Neural progenitor cell (in vitro differentiated cells): Measurements from ENCODE around the gene TRPC4AP. TPM values are rescaled to one million over a fixed set of nuclear protein-coding genes. Genes with fewer than 3 reads are reported as not detected.

Source experiments
- DNase-seq: peaks from one replicate; pipeline ENCODE4 v3.0.0-alpha.2; 2016; ENCODE audit warnings: low spot score
- H2AFZ ChIP-seq: fragments of 200-600 bp; sonication (generic); replicated peaks from 2 replicates; pipeline ENCODE4 v1.6.1; 2016; ENCODE audit warnings: antibody characterized with exemption
- H3F3A ChIP-seq: fragments of 200-600 bp; sonication (generic); 2 replicates; pipeline ENCODE4 v1.6.1; 2016; ENCODE audit warnings: antibody characterized with exemption, low read depth
- H3K27ac ChIP-seq: fragments of 200-600 bp; sonication (generic); 2 replicates; pipeline ENCODE4 v1.5.1; 2016; ENCODE audit warnings: mild to moderate bottlenecking
- H3K27me3 ChIP-seq: fragments of 200-600 bp; sonication (generic); 2 replicates; pipeline ENCODE4 v1.6.1; 2016; ENCODE audit warnings: mild to moderate bottlenecking, moderate library complexity
- H3K36me3 ChIP-seq: fragments of 200-600 bp; sonication (generic); 2 replicates; pipeline ENCODE4 v1.5.1; 2016
- H3K4me1 ChIP-seq: fragments of 200-600 bp; sonication (generic); 2 replicates; pipeline ENCODE4 v1.6.1; 2016; ENCODE audit warnings: mixed run types
- H3K4me2 ChIP-seq: fragments of 200-600 bp; sonication (generic); 2 replicates; pipeline ENCODE4 v1.6.1; 2016
- H3K4me3 ChIP-seq: fragments of 200-600 bp; sonication (generic); 2 replicates; pipeline ENCODE4 v1.5.1; 2016
- H3K79me2 ChIP-seq: fragments of 200-600 bp; sonication (generic); 2 replicates; pipeline ENCODE4 v1.6.1; 2016; ENCODE audit warnings: low read depth
- H3K9ac ChIP-seq: fragments of 200-600 bp; sonication (generic); 2 replicates; pipeline ENCODE4 v1.6.1; 2016
- H3K9me3 ChIP-seq: fragments of 200-600 bp; sonication (generic); 2 replicates; pipeline ENCODE4 v1.5.1; 2016; ENCODE audit warnings: low read depth
- H4K20me1 ChIP-seq: fragments of 200-600 bp; sonication (generic); 2 replicates; pipeline ENCODE4 v1.6.1; 2016; ENCODE audit warnings: low read depth
- H3K27ac Mint-ChIP-seq: 3 replicates; pipeline ENCODE4 v1.8.0; 2021; ENCODE audit warnings: mixed read lengths
- H3K27me3 Mint-ChIP-seq: 2 replicates; pipeline ENCODE4 v1.8.0; 2022; ENCODE audit warnings: low read depth, mild to moderate bottlenecking, inconsistent platforms, moderate library complexity, mixed read lengths; ENCODE audit not compliant: insufficient read depth
- H3K36me3 Mint-ChIP-seq: 3 replicates; pipeline ENCODE4 v1.8.0; 2021; ENCODE audit warnings: mixed read lengths
- H3K4me1 Mint-ChIP-seq: 3 replicates; pipeline ENCODE4 v1.8.0; 2021; ENCODE audit warnings: mixed read lengths
- H3K4me3 Mint-ChIP-seq: 3 replicates; pipeline ENCODE4 v1.8.0; 2021; ENCODE audit warnings: mild to moderate bottlenecking, moderate library complexity, mixed read lengths
- H3K9me3 Mint-ChIP-seq: 3 replicates; pipeline ENCODE4 v1.8.0; 2020; ENCODE audit warnings: mixed read lengths
- CTCF ChIP-seq: fragments of 200-600 bp; sonication (generic); IDR thresholded peaks from 2 replicates; pipeline ENCODE4 v1.5.1; 2017; ENCODE audit warnings: antibody characterized with exemption, mild to moderate bottlenecking
- EZH2 ChIP-seq: fragments of 200-600 bp; sonication (generic); IDR thresholded peaks from 2 replicates; pipeline ENCODE4 v1.6.1; 2017; ENCODE audit warnings: antibody characterized with exemption, mild to moderate bottlenecking, moderate library complexity
- EZH2phosphoT487 ChIP-seq: fragments of 200-600 bp; sonication (generic); IDR thresholded peaks from 2 replicates; pipeline ENCODE4 v1.6.1; 2017; ENCODE audit warnings: antibody characterized with exemption
- total RNA-seq: library from RNA; depleted of rRNA; stranded (reverse); fragments of >200 nt; gene quantifications from 2 replicates; pipeline ENCODE4 v1.2.3, GENCODE V29; 2015; ENCODE audit warnings: low replicate concordance

The TRPC4AP gene
- total RNA-seq, 1 donor from 2014 or later = 73.0 TPM

DNA sequence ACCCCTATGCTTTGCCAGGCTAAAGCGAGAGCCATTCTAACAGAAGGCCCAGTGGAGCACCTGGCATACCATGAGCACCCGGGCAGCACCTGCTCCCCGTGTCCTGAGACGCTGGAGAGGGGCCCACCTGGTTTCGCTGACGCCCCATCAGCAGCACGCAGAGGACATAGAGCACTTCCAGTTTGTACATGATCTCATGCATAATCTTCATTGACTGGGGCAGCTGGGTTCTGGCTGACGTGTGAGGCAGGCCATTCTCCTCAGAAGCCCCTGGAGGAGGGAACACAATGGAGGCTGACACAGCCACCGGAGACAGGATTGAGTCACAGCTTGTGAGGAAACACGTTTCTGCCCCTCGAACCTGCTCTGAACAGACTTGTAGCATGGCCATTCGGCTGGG, 71.5 kb downstream of the TRPC4AP start:
- Histone ChIP-seq H2AFZ (no peak overlapping the region), H3K36me3 (no peaks in the 10 kb centered on the region), H3K27ac (no peak overlapping the region), H3K4me2 (no peak overlapping the region), H3K79me2 (no peaks in the 10 kb centered on the region), H3K4me3 (no peak overlapping the region), H3F3A (no peaks in the 10 kb centered on the region), H4K20me1 (peaks cover 13% of the 10 kb centered on the region), H3K9ac (no peak overlapping the region), H3K9me3 (no peaks in the 10 kb centered on the region), H3K4me1 (no peaks in the 10 kb centered on the region), H3K27me3 (no peaks in the 10 kb centered on the region)
- no peak for DNase-seq
- Mint-ChIP-seq H3K4me3 (no peak overlapping the region), H3K36me3 (peaks cover 25% of the 10 kb centered on the region), H3K4me1 (no peaks in the 10 kb centered on the region), H3K27me3 (no peaks in the 10 kb centered on the region), H3K27ac (peak overlapping the region; percentile 31), H3K9me3 (peaks cover 3% of the 10 kb centered on the region)
- no peak for TF ChIP-seq EZH2phosphoT487
- no peak for TF ChIP-seq CTCF
- TF ChIP-seq EZH2 = no peak

- DNase-seq = no peak
- no peaks in the 10 kb centered on the region for H3K27me3 ChIP-seq
- peaks cover 13% of the 10 kb centered on the region for H4K20me1 ChIP-seq
- H3K4me2 ChIP-seq = no peak overlapping the region
- no peak overlapping the region for H3K27ac ChIP-seq
- no peaks in the 10 kb centered on the region for H3K79me2 ChIP-seq
- H3K9me3 Mint-ChIP-seq = peaks cover 3% of the 10 kb centered on the region
- H3F3A ChIP-seq = no peaks in the 10 kb centered on the region
- no peaks in the 10 kb centered on the region for H3K4me1 Mint-ChIP-seq
- no peaks in the 10 kb centered on the region for H3K4me1 ChIP-seq
- TF ChIP-seq CTCF (no peak), EZH2 (no peak), EZH2phosphoT487 (no peak)
- no peaks in the 10 kb centered on the region for H3K27me3 Mint-ChIP-seq
- H3K4me3 Mint-ChIP-seq = no peak overlapping the region
- H3K9me3 ChIP-seq = no peaks in the 10 kb centered on the region
- H3K27ac Mint-ChIP-seq = no peak overlapping the region
- no peaks in the 10 kb centered on the region for H3K36me3 ChIP-seq
- no peak overlapping the region for H3K4me3 ChIP-seq
- H3K36me3 Mint-ChIP-seq = peaks cover 20% of the 10 kb centered on the region
- H2AFZ ChIP-seq = no peak overlapping the region
- no peak overlapping the region for H3K9ac ChIP-seq
These were observed 72.3 kb downstream of the TRPC4AP start for GRCh38 chr20:35020108-35020928.

DNA sequence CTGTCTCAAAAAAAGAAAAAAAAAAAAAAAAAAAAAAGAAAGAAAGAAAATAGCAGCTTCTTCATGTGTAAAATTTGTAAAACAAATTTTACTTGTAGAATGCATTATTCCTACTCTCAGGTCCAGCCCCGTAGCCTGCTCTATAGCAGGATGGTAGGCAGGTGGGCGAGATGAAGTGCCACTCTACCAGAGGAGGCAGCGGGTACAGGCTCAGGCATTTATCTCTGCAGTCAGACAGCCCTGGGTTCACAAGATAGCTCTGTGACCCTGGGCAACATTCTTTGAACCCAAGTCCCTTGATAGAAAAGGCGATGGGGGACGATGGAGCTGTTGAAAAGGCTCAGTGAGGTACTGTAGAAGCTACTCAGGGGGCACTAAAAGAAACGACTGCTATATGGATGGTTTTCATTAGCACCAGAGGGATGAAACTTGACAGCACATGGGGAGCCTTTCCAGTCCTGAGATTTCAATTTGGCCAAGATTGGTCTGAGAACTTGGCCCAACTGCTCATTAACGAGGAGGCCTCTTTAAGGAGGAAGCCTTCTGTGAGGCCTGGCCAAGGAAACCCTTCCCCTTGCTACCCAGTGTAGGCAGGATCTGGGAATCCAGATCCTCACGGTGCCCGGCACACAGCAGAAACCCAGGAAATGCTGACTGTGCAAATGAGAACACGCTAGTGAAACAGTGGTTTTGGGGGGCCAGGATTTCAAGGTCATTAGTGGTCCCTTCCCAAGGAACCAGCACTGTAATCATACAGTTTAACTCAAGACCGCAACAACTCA, 73.8 kb downstream of the TRPC4AP start:
- Histone ChIP-seq H4K20me1 (peaks cover 13% of the 10 kb centered on the region), H3K4me2 (no peak overlapping the region), H3K4me3 (no peak overlapping the region), H3F3A (no peaks in the 10 kb centered on the region), H3K9ac (no peak overlapping the region), H3K9me3 (no peaks in the 10 kb centered on the region), H3K27ac (no peak overlapping the region), H3K4me1 (no peaks in the 10 kb centered on the region), H3K27me3 (no peaks in the 10 kb centered on the region), H2AFZ (no peak overlapping the region), H3K36me3 (no peaks in the 10 kb centered on the region), H3K79me2 (no peaks in the 10 kb centered on the region)
- Mint-ChIP-seq H3K9me3 (peaks cover 3% of the 10 kb centered on the region), H3K4me3 (no peak overlapping the region), H3K36me3 (peaks cover 26% of the 10 kb centered on the region), H3K27me3 (no peaks in the 10 kb centered on the region), H3K4me1 (no peaks in the 10 kb centered on the region), H3K27ac (no peak overlapping the region)
- TF ChIP-seq EZH2 = no peak
- no peak for TF ChIP-seq CTCF
- no peak for TF ChIP-seq EZH2phosphoT487
- no peak for DNase-seq
